SKM-1 treated with dmso at 0.1 percent for 144 hours (cell line): ENCODE results near the gene CSDE1.

Source experiments
- DNase-seq: peaks from one replicate; lab custom pipeline; 2025; ENCODE audit not compliant: unreplicated experiment; lab: John Stamatoyannopoulos, UW

Gene CSDE1

DNA sequence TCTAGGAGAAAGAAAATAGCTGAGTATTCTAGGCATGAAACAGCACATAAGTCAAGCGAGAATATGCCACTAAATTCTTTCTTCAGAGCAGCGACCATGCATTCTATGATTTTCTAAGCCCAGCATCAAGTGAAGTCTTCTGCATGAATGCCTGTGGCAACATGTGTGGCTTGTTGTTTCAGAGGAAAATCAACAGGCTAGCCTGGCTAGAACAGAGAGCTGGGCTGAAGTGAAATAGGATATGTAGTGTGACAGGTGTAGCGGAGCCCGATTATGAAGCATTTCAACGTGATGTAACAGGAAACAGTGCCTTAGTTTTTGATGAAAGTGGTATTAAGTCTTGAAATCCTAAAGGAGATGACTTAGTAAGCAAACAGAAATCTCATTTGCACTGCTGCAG is 7.0 kb downstream of the CSDE1 start:
- no peak for DNase-seq

DNA sequence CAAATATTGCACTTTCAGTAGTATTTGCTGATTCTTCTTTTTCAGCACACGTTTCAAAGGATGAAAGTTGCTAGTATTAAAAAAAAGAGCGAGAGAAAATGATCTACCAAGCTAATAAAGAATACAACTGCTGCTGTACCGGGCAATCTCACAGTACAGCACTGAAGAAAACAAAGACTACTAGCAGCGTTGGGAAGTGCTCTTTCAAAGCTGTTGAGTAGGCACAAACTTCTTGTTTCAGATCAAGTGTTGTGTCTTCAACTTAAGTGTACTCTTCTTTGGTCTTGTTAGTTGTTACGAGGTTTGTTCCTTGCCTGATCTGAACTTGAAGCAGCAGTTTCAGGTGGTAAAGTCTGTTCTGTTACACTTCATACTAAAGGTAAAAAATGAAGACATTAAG is 7.9 kb downstream of the CSDE1 start:
- no peak for DNase-seq

DNA sequence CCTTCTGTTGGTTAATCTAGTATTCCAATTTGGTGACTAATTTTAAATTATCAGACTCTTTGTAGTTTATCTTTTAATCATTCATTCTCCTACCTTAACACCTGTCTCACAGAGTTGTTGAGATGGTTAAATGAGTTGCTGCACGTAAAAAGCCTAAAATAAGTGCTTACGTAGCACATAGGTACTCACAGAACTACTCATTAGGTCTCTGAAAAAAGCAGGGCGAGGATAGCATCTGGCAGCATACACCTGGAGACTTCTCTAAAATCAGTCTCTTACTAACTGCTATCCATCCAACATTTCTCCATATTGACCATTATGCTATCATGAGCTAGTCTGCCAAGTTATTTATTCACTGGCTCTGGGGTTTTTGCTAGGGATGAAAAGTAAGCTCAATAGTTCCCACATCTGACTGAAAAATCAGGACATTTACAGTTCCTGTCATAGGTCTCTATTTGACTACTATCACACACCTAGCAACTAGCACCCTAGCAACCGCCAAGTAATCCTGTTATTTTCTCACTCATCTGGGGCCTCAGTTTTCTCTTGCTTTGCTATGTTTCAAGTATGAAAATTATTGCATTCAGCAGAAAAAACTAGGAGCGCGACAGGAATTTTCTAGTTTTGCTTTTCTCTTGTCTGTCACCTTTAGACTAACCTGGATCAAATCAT is 11.2 kb downstream of the CSDE1 start:
- DNase-seq = no peak

DNA sequence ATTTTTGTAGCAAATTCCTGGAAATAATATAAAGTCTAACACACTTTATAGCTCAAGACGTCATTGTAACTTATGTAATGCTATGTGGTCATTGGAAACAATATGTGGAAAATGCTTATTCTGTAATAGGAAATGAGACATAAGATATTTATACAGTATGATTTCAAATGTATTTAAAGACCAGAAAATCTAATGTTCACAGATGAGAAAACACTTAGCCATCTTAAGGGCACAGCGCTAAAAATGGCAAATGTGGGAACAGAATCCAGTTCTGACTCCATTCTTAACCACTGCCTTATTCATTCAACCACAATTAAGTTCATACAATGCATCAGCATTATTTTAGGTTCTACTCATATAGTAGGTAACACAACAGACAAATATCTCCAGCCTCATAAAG is 12.5 kb downstream of the CSDE1 start:
- no peak for DNase-seq

DNA sequence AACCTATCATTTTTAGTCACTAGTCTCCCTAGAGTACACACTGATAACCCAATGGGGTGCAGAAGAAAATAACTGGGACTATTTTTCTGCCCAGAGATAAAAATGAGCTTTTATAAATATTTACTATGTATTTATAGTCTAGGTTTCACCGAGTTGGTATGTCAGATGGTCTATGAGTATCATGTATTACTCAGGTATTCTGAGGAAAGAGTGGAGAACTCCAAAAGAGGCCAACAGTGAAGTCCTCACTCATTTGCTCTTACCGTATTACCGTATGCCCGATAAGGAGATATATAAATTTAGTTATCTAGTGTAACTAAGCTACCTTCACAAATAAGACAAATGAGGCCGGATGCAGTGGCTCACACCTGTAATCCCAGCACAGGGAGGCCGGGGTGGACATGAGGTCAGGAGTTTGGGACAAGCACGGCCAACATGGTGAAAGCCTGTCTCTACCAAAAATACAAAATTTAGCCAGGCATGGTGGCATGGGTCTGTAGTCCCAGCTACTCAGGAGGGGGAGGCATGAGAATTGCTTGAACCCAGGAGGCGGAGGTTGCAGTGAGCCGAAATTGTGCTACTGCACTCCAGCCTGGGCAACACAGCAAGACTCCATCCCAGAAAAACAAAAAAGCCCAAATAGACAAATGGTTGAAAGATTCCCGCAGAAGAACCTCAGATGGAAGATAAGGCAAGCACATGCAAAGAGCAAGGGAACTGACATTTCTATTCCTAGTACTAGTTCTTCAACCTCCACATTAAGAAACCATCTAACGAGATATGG is 15.6 kb downstream of the CSDE1 start:
- no peak for DNase-seq

DNA sequence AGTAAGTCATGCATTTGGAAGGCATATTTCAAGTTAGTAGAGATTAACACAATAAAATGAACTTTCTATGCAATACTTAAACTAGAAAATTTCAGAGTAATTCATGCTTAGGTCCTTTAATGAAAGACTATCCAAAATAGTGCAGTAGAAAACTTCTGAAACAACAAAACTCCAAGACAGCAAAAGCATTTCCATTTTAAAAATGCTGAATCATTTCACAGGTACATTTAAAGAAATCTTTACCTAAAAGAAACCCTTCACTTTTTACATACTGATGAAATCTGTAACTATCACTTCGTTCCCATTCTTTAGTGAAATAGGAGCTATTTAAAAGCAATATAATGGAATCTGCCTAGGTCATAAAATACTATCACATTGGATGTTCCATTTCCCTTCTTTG is 17.5 kb downstream of the CSDE1 start:
- DNase-seq = no peak

DNA sequence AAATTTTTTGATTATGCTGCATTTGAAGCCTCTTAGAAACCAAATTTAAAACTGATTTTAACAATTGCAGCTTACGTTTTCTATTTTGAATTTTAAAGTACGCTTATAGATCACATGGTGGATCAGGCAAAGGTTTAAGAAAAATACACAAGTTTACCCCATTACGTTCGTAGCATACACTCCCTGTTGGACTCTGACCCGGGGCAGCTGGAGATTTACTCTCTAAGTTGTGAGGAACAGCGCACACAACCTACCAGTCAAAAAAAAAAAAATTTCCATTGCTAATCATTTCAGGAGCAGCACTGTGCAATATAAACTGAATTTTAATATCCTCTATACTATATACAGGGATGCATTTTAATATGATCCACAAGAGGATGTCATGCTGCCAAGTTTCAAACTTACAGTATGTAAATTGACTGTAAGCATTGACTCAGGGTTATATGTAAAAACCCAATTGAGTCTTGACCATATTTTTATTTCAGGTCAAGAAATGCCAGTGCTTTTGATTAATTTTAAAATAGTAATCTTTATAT is 20.4 kb downstream of the CSDE1 start:
- no peak for DNase-seq

DNA sequence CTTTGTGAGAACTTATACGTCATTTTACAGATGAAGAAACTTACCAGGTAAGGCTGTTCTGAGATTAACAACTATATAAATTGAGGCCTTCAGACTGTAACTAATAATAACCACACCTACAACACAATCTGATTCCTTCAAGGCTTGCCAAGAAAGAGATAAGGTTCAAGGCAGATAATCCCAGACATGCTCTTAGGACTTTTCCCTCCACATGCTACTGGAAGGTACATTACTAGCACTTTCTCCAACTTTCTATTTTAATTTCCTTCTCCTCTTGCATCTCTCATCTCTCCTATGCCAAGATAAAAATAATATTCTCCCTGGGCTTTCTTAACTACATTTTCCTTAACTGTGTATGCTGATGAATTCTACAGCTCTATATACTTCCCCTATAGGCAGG is 22.3 kb downstream of the CSDE1 start:
- DNase-seq = no peak

DNA sequence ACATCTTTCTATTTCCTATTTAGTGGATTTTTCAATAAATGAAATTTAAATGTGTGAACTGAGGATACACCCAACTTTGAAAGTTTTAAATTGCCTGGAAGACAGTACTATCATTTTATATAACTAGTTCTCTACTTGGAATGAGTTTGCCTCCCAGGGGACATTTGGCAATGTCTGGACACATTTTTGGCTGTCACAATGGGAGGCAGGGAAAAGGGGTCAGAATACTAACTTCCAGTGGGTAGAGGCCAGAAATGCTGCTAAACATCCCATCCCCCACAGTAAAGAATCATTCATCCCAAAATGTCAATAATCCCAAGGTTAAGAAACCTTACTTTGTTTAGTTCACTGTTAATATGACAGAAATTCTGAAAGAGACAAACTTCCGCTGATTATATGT is 28.0 kb downstream of the CSDE1 start:
- no peak for DNase-seq

DNA sequence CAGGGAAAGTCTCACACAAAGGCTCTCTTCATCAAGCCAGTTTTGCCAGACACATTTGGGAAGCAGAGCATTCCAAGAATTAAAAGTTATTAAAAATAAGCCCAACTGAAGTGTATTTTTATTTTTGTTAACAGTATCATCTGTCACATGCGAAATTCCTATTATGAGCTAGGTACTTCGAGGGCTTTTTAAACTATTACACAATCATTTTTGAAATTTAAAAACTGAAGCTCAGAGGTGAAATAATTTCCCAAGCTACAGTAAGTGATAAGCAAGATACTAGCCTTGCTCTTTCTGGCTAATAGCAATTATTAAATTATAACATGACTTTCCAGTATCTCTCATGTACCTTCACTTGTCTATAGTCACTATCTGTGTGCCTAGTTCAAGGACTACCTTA is 29.2 kb downstream of the CSDE1 start:
- DNase-seq = no peak

DNA sequence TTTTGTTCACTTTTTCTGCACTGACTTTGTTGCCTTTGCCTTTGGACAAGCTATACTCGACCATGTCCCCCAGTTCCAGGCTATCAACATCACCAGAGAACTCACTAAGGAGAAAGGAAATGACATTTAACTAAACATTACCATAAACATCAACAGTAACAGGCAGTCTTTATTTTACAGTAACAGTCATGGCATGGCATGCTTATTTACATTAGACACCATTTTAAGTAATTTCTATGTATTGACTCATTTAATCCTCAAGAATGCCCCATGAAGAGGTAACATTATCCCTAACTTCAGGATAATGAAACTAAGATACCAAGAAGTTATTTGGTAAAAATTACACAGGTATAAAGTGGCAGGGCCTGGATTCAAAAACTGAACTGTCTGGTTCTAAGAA is 32.6 kb downstream of the CSDE1 start:
- no peak for DNase-seq

DNA sequence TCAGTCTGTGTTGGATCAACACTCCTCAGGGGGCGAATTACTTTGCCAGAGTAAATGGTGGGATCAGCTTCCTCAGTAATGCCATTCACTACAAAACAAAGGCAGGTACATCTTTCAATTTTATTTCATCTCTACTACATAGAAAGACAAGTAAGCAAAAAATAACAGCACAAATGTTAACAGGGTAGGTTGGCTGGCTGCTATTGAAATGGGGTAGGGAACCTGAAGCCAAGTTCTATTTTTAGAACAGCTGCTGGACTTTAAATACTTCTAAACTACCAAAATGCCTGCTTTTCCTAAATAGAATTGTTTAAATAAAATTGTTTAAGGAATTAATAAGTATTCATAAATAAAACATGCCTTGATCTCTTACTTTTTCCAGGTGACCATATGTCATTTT is 33.9 kb downstream of the CSDE1 start:
- no peak for DNase-seq

DNA sequence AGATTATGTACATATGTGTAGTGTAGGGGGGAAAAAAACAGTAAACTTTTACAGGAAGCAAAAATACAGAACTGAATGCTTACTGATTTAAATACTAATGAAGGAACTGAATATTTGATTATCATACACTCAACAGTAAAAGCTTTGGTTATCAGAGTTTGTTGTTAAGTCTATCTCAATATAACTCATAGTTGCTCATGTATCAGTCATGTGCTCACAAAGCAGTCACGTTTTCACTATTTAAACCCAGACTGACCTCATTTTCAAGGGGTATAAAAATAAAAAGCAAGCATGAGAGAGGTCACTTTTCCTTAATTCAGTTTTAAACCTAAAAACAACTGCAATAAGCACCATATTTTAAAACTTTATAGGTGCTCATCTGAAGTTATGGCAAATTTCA is 34.3 kb downstream of the CSDE1 start:
- no peak for DNase-seq

DNA sequence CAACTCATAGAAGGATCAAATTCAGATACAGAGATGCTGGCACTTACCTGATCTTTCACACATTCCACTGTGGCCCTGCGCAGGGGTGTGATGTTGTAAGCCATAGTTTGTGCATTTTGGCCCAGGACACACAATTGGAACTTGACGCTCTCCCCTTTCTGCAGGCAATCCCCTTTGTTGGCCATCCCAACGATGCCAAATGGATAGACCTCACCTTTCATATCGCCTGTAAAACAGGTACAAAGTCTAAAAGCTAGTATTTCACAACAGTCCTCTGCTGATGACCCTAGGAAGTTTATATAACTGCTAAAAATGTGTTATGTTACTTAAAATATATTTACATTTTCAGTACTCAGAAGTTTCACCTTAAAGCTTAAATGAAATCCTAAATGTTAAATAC is 37.3 kb downstream of the CSDE1 start:
- DNase-seq = no peak

DNA sequence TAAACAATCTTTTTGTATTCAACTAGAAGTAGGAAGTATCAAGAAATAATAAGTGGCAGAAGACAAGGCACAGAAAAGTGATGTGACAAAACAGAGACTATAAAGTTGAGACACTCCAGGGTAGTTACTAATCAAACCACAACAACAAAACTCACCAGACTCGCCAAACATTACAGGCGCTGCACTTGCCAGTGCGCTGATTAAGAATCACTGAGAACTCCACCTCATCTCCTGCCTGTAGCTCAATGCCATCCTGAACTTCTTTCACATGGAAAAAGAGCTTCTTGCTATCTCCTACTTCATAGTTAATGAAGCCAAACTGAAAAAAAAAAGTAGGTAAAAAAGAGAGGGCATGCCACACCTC is 38.4 kb downstream of the CSDE1 start:
- no peak for DNase-seq

DNA sequence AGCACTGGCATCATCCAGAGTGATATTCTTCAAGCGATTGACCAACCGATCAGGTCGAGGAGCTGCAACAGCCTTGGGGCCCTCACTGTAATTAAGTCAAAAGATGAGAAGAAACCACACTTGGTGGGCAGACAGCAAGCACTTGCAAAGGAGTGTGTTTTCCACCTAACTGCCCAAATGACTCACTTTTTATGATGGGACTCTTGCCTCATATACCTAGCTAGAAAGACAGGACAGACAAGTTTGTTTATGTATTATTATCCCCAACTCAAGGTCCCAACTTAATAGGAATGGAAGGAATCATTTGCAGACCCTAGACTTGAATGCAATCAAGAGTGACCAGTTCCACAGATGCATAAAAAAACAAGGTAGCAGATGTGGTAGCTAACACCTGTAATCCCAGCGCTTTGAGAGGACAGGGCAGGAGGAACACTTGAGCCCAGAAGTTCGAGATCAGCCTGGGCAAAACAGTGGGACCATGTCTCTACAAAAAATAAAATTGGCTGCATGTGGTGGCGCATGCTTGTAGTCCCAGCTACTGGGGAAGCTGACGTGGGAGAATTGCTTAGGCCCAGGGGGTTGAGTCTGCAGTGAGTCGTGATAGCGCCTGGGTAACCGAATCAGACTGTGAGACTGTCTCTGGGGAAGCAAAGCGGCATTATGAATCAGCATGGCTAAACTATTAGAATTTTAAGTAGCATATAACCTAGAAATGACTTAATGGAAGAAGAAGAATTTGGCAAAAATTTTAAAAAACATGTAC is 38.9 kb downstream of the CSDE1 start:
- DNase-seq = no peak

DNA sequence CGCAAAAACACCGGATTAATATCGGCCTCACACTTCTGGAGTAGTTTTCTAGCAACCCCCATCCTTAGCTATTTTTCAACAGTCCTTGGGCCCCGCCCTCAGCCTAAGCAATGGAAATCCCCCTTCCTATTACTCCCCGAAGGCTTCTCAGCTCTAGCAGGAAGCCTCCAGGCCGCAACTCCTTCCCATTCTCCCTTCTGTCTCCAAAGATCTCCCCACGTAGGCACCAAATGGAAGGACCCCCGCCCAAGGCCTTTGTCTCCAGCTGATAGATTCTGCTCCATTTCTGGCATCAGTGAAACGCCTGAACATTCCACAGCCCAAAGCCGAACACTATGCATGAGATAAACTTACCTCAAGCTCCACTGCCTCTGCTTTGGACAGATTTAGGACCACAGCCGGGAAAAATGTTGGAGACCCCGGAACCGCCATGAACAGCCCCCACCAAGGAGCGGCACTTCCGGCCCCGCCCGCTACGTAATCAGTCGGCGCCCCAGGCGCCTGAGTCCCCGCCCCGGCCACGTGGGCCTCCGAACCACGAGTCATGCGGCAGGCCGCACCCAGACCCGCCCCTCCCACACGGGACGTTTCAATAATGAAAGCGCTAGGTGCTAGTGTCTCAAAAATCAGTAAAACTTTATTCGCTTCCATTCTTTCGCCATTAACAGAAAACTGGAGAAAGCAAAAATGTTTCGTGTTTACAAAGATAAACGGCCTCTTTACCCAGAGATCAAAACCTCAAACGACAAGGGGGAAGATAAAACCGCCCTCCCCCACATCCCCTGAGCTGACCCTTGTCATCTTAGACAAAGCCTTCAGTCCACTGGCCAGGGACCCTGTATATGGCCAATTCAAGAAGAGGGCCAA is 41.2 kb downstream of the CSDE1 start, which contains the start of gene NRAS:
NRAS (minus strand) TSS at position 468 of the 867 bp plus-strand sequence. CDS start 611 bp downstream, outside the sequence.
- peak; percentile 75 for DNase-seq

DNA sequence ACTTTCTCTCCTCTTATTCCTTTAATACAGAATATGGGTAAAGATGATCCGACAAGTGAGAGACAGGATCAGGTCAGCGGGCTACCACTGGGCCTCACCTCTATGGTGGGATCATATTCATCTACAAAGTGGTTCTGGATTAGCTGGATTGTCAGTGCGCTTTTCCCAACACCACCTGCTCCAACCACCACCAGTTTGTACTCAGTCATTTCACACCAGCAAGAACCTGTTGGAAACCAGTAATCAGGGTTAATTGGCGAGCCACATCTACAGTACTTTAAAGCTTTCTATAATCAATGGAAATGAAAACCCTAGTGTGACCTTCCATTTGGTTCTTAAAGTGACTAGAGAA is 41.9 kb downstream of the CSDE1 start:
- no peak for DNase-seq

DNA sequence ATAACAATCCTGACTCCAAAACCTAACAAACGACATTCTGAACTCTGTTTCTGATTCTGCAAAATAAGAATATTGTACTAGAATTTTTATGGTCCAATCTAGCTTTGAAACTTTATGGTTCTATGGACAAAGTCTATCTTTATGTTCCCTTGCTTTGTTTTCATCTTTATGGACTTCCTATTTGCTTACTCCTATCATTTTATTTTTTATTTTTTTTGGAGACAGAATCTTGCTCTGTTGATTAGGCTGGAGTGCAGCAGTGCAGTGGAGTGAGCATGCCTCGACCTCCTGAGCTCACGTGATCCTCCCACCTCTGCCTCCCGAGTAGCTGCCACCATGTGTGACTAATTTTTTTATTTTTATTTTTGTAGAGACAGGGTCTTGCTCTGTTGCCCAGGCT is 44.8 kb downstream of the CSDE1 start:
- no peak for DNase-seq

DNA sequence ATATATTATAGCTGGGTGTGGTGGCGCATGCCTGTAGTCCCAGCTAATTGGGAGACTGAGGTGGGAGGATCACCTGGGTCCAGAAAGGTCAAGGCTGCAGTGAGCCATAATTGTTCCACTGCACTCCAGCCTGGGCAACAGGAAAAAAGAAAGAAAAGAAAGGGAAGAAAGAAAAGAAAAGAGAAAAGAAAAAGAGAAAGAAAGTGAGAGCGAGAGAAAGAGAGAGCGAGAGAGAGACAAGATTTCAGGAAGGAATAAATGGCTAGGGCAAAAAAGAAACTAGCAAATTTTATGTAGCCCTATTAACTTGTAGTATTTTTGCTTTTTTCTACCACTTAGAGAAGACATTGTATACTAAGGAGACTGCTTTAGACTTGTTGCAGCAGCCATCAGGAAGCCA is 47.4 kb downstream of the CSDE1 start:
- no peak for DNase-seq

DNA sequence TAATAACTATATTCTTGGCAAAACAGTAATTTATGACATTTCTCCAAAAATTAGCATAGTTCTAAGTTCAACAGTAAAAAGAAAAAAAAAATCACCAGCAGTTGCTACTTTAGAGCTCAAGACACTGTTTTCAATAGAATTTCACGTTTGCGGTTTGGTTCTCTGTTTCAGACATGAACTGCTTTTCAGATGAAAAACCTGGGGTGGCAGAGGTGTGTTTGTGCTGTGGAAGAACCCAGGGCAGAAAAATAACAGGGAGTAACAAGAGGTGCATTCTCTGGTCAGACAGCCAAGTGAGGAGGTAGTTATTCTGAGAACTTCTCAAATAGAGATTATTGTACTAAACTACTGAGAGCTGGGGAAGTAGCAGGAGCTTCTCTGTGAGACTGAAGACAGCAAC is 50.2 kb downstream of the CSDE1 start:
- no peak for DNase-seq
